Type B pancreatic cell (in vitro differentiated cells): ENCODE measurements around the gene SRD5A1. TPM values are rescaled to one million over a fixed set of nuclear protein-coding genes. Genes with fewer than 3 reads are reported as not detected.

Source experiments
- DNase-seq: peaks from one replicate; pipeline ENCODE4 v3.0.0; 2021; ENCODE audit warnings: mixed read lengths; ENCODE audit not compliant: unreplicated experiment; ENCODE audit errors: extremely low spot score
- H3K27ac Mint-ChIP-seq: 2 replicates; pipeline ENCODE4 v1.8.0; 2021; ENCODE audit warnings: mild to moderate bottlenecking, mixed read lengths
- H3K27me3 Mint-ChIP-seq: 2 replicates; pipeline ENCODE4 v1.8.0; 2021; ENCODE audit warnings: mixed read lengths
- H3K36me3 Mint-ChIP-seq: 2 replicates; pipeline ENCODE4 v1.8.0; 2021; ENCODE audit warnings: mixed read lengths
- H3K4me1 Mint-ChIP-seq: one replicate; pipeline ENCODE4 v1.8.0; 2021; ENCODE audit warnings: mixed read lengths; ENCODE audit not compliant: unreplicated experiment
- H3K4me3 Mint-ChIP-seq: 2 replicates; pipeline ENCODE4 v1.8.0; 2021; ENCODE audit warnings: mild to moderate bottlenecking, mixed read lengths
- H3K9me3 Mint-ChIP-seq: 2 replicates; pipeline ENCODE4 v1.8.0; 2021; ENCODE audit warnings: mixed read lengths
- total RNA-seq: library from RNA; stranded (reverse); gene quantifications from 2 replicates; pipeline ENCODE4 v1.2.1, GENCODE V29; 2021; ENCODE audit warnings: low replicate concordance
- TF ChIP-seq, protein P1 (sequence below): fragments of 200-600 bp; sonication (generic); conservative IDR thresholded peaks from 2 replicates; pipeline ENCODE4 v1.5.0; 2021; ENCODE audit warnings: antibody characterized with exemption, mild to moderate bottlenecking

The SRD5A1 gene
- total RNA-seq, 1 donor from 2014 or later, result 23.1 TPM

DNA sequence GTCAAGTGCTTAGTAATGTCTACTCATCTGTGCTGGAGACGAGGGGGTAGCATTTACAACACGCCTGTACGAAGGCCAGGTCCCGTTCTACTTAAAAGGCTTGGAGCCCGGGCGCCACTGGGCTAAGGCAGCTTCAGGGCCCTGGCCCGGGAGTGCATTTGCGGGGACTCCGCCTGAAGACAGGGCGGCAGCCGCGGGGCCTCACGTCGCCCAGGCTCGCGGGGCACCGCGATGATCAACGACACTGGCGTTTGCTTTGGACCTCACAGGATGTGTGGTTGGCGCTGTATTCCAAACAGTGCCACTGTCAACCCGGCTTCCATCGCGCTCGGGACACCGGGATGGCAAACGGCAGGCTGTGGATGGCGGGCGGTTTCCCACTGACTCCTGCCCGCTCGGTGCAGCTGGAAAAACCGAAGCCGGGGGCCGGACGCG is 78.9 kb downstream of the SRD5A1 start:
- peak; percentile 75 for DNase-seq
- H3K27me3 Mint-ChIP-seq, result peaks cover 9% of the 10 kb centered on the region
- peak overlapping the region; percentile 94 for H3K27ac Mint-ChIP-seq
- peak overlapping the region; percentile 92 for H3K4me3 Mint-ChIP-seq
- TF ChIP-seq, protein P1, sequence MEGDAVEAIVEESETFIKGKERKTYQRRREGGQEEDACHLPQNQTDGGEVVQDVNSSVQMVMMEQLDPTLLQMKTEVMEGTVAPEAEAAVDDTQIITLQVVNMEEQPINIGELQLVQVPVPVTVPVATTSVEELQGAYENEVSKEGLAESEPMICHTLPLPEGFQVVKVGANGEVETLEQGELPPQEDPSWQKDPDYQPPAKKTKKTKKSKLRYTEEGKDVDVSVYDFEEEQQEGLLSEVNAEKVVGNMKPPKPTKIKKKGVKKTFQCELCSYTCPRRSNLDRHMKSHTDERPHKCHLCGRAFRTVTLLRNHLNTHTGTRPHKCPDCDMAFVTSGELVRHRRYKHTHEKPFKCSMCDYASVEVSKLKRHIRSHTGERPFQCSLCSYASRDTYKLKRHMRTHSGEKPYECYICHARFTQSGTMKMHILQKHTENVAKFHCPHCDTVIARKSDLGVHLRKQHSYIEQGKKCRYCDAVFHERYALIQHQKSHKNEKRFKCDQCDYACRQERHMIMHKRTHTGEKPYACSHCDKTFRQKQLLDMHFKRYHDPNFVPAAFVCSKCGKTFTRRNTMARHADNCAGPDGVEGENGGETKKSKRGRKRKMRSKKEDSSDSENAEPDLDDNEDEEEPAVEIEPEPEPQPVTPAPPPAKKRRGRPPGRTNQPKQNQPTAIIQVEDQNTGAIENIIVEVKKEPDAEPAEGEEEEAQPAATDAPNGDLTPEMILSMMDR, result peak; percentile 26
- no peaks in the 10 kb centered on the region for H3K9me3 Mint-ChIP-seq
- peaks cover 30% of the 10 kb centered on the region for H3K4me1 Mint-ChIP-seq
- H3K36me3 Mint-ChIP-seq, result no peaks in the 10 kb centered on the region

DNA sequence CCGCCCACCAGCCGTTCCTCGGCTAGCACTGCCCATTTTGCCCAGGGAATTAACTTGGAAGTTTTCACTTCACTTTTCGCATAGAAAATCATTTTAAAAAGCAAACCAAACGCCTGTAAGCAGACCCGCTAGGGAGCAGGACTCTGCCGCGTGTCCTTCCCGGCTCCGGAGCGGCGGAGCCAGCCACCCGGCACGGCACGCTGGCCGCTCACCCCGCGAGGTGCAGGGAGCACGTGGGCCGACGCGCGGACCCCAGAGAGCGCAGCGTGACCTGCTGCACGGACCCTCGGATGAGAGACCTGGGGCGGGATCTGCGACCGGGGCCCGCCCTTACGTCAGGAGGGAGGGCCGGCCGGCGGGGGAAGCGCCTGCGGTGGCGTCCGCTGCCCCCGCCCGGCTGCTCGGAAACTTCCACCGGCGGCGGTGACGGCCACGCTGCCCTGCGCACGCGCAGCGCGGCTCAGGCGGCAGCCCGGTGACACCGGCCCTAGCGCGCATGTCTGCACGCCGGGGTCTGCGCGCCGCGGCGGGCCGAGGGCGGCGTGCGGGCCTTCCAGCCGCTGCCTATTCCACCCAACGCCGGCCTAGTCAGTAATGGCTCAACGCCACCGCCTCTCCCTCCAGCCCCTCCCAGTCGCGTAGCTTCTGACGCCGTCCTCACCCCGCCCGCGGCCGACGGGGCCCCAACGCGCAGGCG is 79.5 kb downstream of the SRD5A1 start:
- Mint-ChIP-seq H3K4me3 (peak overlapping the region; percentile 92), H3K27me3 (peaks cover 5% of the 10 kb centered on the region), H3K36me3 (no peaks in the 10 kb centered on the region), H3K4me1 (peaks cover 36% of the 10 kb centered on the region), H3K9me3 (no peaks in the 10 kb centered on the region), H3K27ac (peak overlapping the region; percentile 94)
- DNase-seq, result peak; percentile 99
- TF ChIP-seq, protein P1, result no peak

DNA sequence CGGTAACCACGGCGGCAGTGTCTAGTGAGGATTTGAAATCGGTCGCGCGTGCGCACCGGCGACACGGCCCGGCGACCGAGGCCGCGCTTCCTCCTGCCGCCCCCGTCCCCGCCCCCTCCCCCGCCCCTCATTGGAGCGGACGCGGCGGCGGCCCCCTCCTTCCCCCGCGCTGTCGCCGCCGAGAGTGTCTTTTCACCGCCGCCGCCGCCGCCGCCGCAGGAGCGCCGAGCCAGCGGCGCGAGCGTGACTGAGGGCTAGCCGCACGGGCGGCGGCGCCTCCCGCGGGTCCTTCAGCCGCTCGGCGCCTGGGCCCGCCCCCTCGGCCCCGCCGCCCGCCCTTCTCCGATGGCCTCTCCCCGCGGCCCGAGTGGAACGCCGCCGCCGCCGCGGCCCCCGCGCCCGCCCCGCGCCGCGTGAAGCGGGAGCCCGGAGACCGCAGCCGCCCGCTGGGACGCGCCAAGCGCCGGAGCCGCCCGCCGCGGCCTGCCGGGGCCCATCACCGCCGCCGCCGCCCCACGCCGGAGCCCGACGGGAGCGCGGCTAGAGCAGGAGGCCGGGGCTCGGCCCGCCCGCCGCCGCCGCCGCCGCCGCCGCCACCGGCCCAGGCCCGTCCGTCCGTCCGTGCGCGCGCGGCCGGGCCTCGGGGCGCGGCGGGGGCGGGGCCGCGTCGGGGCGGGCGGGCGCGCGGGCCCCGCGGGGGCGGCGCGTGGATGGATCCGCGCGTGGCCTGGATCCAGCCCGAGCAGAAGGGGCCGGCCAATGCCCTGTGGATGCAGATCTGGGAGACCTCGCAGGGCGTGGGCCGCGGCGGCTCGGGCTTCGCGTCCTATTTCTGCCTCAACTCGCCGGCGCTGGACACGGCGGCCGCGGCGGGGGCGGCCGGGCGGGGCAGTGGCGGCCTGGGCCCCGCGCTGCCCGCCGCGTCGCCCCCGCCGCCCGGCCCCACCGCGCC is 80.3 kb downstream of the SRD5A1 start, which contains the start of gene TENT4A:
TSS of gene TENT4A (plus strand) at position 159 of the 952 bp plus-strand sequence. CDS start at position 711, 552 bp downstream.
- H3K4me3 Mint-ChIP-seq, result peak within 1 kb of the TSS; percentile 92
- TF ChIP-seq, protein P1, result no peak
- peak; percentile 58 for DNase-seq
- no peaks in the 10 kb centered on the region for H3K9me3 Mint-ChIP-seq
- H3K27ac Mint-ChIP-seq, result peak within 1 kb of the TSS; percentile 94
- peaks cover 5% of the 10 kb centered on the region for H3K27me3 Mint-ChIP-seq
- H3K36me3 Mint-ChIP-seq, result peaks cover 4% of the 10 kb centered on the region
- H3K4me1 Mint-ChIP-seq, result peaks cover 44% of the 10 kb centered on the region

DNA sequence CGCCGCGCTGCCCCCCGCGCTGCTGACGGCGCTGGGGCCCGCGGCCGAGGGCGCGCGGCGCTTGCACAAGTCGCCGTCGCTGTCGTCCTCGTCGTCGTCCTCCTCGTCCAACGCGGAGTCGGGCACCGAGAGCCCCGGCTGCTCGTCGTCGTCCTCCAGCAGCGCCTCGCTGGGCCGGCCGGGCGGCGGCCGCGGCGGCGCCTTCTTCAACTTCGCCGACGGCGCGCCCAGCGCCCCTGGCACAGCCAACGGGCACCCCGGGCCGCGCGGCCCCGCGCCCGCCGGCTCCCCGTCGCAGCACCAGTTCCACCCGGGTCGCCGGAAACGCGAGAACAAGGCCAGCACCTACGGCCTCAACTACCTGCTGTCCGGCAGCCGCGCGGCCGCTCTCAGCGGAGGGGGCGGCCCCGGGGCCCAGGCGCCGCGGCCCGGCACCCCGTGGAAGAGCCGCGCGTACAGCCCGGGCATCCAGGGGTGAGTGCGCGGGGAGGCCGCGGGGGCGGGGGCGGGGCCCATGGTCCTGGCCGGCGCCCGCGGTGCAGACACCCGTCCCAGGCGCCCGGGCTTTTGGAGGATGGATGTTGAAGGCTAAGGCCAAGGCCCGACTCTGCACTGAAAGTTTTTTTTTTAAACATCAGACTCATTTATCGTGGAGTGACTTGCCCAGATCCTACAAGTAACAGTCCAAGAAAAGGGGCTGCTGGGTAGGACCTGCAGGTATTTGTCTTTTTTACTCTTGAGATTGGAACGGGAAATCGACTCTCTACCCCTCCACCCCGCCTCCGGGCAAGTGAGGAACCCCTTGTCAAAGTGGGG is 81.2 kb downstream of the SRD5A1 start:
- TF ChIP-seq, protein P1, result no peak
- H3K4me1 Mint-ChIP-seq, result peaks cover 53% of the 10 kb centered on the region
- H3K9me3 Mint-ChIP-seq, result no peaks in the 10 kb centered on the region
- peaks cover 4% of the 10 kb centered on the region for H3K36me3 Mint-ChIP-seq
- H3K4me3 Mint-ChIP-seq, result peak overlapping the region; percentile 92
- peak; percentile 67 for DNase-seq
- H3K27ac Mint-ChIP-seq, result peak overlapping the region; percentile 79
- peaks cover 5% of the 10 kb centered on the region for H3K27me3 Mint-ChIP-seq

DNA sequence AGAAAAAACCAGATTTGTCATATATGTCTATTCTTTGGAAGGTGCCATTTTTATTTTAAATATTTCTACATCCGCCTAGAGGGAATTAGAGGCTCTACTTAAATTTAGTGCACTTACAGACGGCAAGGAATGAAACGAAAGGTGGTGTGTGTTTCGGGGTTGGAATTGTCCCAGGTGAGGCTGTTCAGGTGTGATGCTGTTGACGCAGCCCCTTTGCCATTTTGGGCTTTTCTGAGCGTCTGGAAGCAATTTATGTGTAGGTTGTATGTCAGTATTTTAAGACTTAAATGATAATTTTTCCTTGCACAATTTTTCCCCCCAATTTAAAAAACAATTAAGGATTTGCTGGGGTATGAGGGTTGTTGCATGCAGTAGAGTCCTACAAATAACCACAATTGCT is 82.0 kb downstream of the SRD5A1 start:
- peaks cover 2% of the 10 kb centered on the region for H3K27me3 Mint-ChIP-seq
- DNase-seq, result peak; percentile 20
- H3K4me1 Mint-ChIP-seq, result peaks cover 60% of the 10 kb centered on the region

More for the DNA sequence above, 82.0 kb downstream of the SRD5A1 start:
- H3K4me3 Mint-ChIP-seq, result peak overlapping the region; percentile 92
- peaks cover 4% of the 10 kb centered on the region for H3K36me3 Mint-ChIP-seq
- TF ChIP-seq, protein P1, result no peak
- H3K27ac Mint-ChIP-seq, result peak overlapping the region; percentile 80
- H3K9me3 Mint-ChIP-seq, result no peaks in the 10 kb centered on the region
